ENCODE data around the gene WDTC1.
A peak's percentile ranks its signal among the peaks of the same experiment; 100 is the strongest.
"Not testable (repeated sequence)": the region's sequence is repeated elsewhere in the genome, so short reads cannot be mapped to it uniquely, and the experiment has no call there.

WDTC1 gene, protein sequence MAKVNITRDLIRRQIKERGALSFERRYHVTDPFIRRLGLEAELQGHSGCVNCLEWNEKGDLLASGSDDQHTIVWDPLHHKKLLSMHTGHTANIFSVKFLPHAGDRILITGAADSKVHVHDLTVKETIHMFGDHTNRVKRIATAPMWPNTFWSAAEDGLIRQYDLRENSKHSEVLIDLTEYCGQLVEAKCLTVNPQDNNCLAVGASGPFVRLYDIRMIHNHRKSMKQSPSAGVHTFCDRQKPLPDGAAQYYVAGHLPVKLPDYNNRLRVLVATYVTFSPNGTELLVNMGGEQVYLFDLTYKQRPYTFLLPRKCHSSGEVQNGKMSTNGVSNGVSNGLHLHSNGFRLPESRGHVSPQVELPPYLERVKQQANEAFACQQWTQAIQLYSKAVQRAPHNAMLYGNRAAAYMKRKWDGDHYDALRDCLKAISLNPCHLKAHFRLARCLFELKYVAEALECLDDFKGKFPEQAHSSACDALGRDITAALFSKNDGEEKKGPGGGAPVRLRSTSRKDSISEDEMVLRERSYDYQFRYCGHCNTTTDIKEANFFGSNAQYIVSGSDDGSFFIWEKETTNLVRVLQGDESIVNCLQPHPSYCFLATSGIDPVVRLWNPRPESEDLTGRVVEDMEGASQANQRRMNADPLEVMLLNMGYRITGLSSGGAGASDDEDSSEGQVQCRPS

DNA sequence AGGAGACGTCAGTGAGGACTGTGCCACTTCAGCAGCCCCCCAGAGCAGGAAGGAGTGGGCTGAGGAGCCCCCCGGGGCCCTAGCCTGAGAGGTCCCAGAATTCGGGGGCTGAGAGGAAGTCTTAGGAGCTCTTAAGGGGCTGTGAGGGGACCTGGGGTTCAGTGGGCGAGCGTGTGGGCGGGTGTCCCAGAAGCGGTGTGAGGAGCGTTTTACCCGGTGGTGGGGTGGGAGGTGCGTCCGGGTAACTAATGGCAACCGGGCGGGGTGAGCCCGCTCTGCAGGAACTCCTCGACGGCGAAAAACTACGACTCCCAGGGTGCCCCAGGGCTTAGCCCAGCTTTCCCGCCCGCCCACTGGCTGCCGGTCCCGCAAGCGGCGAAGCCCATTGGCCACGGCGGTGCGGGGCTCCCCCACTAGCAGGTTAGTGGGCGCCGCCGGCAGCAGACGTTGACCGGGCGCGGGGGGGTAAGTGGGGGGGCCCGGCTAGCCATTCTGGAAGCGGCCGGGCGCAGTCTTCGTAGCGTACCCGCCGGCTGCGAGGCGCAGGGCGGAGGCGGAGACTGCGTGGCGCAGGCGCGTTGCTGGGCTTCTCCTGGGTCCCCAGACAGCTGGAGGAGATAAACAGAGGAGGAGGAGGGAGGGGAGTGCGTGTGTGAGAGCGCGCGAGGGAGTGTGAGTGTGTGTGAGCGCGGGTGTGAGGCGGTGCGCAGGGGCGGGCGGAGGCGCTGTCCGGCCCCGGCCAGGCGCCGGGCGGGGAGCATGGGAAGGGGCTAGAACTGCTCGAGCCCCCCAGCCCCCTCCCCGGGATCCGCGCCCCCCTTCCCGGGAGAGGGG, at the start of gene WDTC1:
Gene WDTC1, plus strand, starts transcription at position 584 of the 834 bp plus-strand sequence. CDS start 26,423 bp downstream, outside the sequence.
- H3K4me1 ChIP-seq (ENCODE audit: control insufficient read depth, insufficient read depth, low read length): peaks cover 9% of the 10 kb centered on the region
- H3K9me3 ChIP-seq (ENCODE audit: control insufficient read depth, insufficient read depth, low read length): no peaks in the 10 kb centered on the region
- no peaks in the 10 kb centered on the region for H3K36me3 ChIP-seq (ENCODE audit: control insufficient read depth, insufficient read depth, low read length)
- H3K9ac ChIP-seq (ENCODE audit: low read depth, low read length): no peak within 1 kb of the TSS
- peak within 1 kb of the TSS; percentile 78 for H3K4me3 ChIP-seq (ENCODE audit: low read depth, low read length)
- no peaks in the 10 kb centered on the region for H3K27me3 ChIP-seq (ENCODE audit: control insufficient read depth, insufficient read depth, low read length)
- H3K27ac ChIP-seq (ENCODE audit: low read depth, low read length): peak within 1 kb of the TSS; percentile 72

DNA sequence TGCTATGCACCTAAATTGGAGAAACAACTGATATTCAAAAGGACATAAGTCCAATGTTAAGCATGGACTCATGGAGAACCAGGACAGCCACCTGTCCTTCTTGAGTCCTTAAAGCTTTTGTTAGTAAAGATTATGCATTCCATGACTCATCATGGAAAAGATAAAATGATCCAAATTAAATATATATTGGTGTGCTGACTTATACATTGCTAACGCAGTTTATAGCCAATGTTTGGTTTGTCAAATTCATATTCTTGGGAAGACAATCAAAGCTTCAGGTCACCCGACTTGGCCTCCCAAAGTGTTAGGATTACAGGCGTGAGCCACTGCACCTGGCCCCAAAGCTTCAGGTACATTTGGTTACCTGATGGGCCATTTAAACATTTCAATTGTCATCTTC, 49.8 kb upstream of the WDTC1 start:
- H3K4me3 ChIP-seq (ENCODE audit: low read depth, low read length); H3K27me3 ChIP-seq (ENCODE audit: control insufficient read depth, insufficient read depth, low read length); H3K9ac ChIP-seq (ENCODE audit: low read depth, low read length); H3K4me1 ChIP-seq (ENCODE audit: control insufficient read depth, insufficient read depth, low read length); H3K36me3 ChIP-seq (ENCODE audit: control insufficient read depth, insufficient read depth, low read length); H3K27ac ChIP-seq (ENCODE audit: low read depth, low read length): not testable (repeated sequence)
- H3K9me3 ChIP-seq (ENCODE audit: control insufficient read depth, insufficient read depth, low read length): peaks cover 17% of the 10 kb centered on the region

DNA sequence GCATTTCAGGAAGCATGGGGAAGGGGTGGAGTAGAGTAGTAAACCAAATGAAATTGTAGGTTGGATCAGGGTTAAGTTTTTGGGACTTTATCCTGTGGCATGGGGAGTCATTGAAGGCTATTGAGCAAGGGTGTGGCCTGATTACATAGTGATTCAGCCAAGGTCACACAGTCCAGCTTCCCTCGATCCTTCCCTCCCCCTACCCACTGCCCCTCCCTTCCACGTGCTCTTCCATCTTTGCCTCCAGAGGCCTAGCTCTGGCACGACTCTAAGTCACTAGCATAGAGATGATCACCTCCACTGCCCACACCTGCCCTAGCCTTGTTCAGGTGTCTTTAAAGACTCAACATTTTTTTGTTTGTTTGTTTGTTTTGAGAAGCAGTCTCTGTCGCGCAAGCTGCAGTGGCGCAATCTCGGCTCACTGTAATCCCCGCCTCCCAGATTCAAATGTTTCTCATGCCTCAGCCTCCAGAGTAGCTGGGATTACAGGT, 42.3 kb upstream of the WDTC1 start:
- H3K9ac ChIP-seq (ENCODE audit: low read depth, low read length): no peak overlapping the region
- H3K9me3 ChIP-seq (ENCODE audit: control insufficient read depth, insufficient read depth, low read length): no peaks in the 10 kb centered on the region
- H3K27ac ChIP-seq (ENCODE audit: low read depth, low read length): no peak overlapping the region
- no peaks in the 10 kb centered on the region for H3K27me3 ChIP-seq (ENCODE audit: control insufficient read depth, insufficient read depth, low read length)
- no peaks in the 10 kb centered on the region for H3K36me3 ChIP-seq (ENCODE audit: control insufficient read depth, insufficient read depth, low read length)
- H3K4me1 ChIP-seq (ENCODE audit: control insufficient read depth, insufficient read depth, low read length): no peaks in the 10 kb centered on the region
- no peak overlapping the region for H3K4me3 ChIP-seq (ENCODE audit: low read depth, low read length)

DNA sequence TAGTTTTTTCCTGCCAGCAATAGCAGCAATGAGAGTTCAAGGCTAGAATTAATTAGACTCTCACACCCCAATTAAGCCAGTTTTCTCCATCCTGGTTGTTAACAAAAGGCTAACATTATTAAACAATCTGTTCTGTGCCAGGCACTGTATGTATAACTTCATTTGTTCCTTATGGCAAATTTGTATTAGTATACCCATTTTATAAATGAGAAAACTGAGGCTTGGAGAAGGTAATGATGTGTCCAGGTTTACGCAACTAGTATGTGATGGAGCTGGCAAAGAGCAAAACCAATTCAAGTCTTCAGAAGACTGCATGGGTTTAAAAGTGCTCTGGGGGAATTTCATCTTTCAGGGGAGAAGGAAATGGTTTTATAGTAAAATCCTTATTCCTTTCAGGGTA, 41.2 kb upstream of the WDTC1 start:
- Histone ChIP-seq H3K27me3 (ENCODE audit: control insufficient read depth, insufficient read depth, low read length) (no peaks in the 10 kb centered on the region; the same call in 1 of the 2 replicates), H3K9ac (ENCODE audit: low read depth, low read length) (no peak overlapping the region), H3K27ac (ENCODE audit: low read depth, low read length) (no peak overlapping the region), H3K36me3 (ENCODE audit: control insufficient read depth, insufficient read depth, low read length) (no peaks in the 10 kb centered on the region), H3K9me3 (ENCODE audit: control insufficient read depth, insufficient read depth, low read length) (no peaks in the 10 kb centered on the region), H3K4me1 (ENCODE audit: control insufficient read depth, insufficient read depth, low read length) (no peaks in the 10 kb centered on the region), H3K4me3 (ENCODE audit: low read depth, low read length) (no peak overlapping the region)

DNA sequence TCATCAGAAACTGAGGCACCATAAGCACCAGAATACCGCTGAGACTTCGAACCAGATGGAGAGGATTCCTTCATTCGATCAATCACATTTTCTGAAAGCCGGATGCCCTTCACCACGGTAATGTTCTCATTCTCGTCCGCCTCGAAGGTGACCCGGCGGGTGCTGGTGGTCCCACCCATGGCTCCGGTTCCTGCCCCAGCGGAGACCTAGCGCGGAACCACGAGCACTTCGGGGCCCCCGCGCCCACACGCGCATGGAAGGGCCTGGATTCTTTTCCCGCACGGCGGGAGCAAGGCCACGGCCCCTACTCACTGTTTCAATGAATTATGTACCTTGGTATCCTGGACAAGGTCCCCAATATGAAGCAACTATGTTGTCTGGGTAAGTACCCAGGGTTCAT, 33.1 kb upstream of the WDTC1 start:
- no peak overlapping the region for H3K4me3 ChIP-seq (ENCODE audit: low read depth, low read length)
- no peak overlapping the region for H3K9ac ChIP-seq (ENCODE audit: low read depth, low read length)
- no peak overlapping the region for H3K27ac ChIP-seq (ENCODE audit: low read depth, low read length)
- no peaks in the 10 kb centered on the region for H3K36me3 ChIP-seq (ENCODE audit: control insufficient read depth, insufficient read depth, low read length)
- H3K4me1 ChIP-seq (ENCODE audit: control insufficient read depth, insufficient read depth, low read length): no peaks in the 10 kb centered on the region
- H3K9me3 ChIP-seq (ENCODE audit: control insufficient read depth, insufficient read depth, low read length): no peaks in the 10 kb centered on the region
- H3K27me3 ChIP-seq (ENCODE audit: control insufficient read depth, insufficient read depth, low read length): no peaks in the 10 kb centered on the region; the same call in 1 of the 2 replicates

DNA sequence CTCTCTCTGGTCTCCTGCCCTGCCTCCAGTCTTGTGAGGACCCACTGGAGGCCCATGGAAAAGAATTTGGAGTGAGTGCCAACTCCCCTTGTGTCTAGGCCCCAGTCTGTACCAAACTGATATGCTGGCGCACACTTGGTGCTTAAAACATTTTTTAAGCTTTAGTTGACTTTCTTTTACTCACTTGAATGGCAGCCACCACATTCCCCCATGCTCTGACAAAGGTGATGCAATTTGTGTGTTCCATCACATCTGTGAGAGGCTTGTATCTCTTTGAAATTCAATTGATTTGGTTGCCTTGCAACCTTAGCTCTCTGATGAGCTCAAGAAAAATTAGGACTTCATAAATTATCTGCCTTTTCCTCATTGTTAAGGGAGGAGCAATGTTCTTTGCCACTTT, 30.5 kb upstream of the WDTC1 start:
- Histone ChIP-seq H3K4me1 (ENCODE audit: control insufficient read depth, insufficient read depth, low read length) (no peaks in the 10 kb centered on the region), H3K4me3 (ENCODE audit: low read depth, low read length) (no peak overlapping the region), H3K36me3 (ENCODE audit: control insufficient read depth, insufficient read depth, low read length) (no peaks in the 10 kb centered on the region), H3K27ac (ENCODE audit: low read depth, low read length) (no peak overlapping the region), H3K27me3 (ENCODE audit: control insufficient read depth, insufficient read depth, low read length) (no peaks in the 10 kb centered on the region), H3K9me3 (ENCODE audit: control insufficient read depth, insufficient read depth, low read length) (no peaks in the 10 kb centered on the region), H3K9ac (ENCODE audit: low read depth, low read length) (no peak overlapping the region)

DNA sequence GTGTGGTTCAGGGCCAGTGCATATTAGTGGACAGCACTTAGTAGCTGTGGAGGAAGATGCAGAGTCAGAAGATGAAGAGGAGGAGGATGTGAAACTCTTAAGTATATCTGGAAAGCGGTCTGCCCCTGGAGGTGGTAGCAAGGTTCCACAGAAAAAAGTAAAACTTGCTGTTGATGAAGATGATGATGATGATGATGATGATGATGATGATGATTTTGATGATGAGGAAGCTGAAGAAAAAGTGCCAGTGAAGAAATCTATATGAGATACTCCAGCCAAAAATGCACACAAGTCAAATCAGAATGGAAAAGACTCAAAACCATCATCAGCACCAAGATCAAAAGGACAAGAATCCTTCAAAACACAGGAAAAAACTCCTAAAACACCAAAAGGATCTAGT, 27.2 kb upstream of the WDTC1 start:
- not testable (repeated sequence) for H3K9ac ChIP-seq (ENCODE audit: low read depth, low read length); H3K36me3 ChIP-seq (ENCODE audit: control insufficient read depth, insufficient read depth, low read length); H3K27ac ChIP-seq (ENCODE audit: low read depth, low read length); H3K27me3 ChIP-seq (ENCODE audit: control insufficient read depth, insufficient read depth, low read length); H3K4me1 ChIP-seq (ENCODE audit: control insufficient read depth, insufficient read depth, low read length); H3K4me3 ChIP-seq (ENCODE audit: low read depth, low read length); H3K9me3 ChIP-seq (ENCODE audit: control insufficient read depth, insufficient read depth, low read length)

DNA sequence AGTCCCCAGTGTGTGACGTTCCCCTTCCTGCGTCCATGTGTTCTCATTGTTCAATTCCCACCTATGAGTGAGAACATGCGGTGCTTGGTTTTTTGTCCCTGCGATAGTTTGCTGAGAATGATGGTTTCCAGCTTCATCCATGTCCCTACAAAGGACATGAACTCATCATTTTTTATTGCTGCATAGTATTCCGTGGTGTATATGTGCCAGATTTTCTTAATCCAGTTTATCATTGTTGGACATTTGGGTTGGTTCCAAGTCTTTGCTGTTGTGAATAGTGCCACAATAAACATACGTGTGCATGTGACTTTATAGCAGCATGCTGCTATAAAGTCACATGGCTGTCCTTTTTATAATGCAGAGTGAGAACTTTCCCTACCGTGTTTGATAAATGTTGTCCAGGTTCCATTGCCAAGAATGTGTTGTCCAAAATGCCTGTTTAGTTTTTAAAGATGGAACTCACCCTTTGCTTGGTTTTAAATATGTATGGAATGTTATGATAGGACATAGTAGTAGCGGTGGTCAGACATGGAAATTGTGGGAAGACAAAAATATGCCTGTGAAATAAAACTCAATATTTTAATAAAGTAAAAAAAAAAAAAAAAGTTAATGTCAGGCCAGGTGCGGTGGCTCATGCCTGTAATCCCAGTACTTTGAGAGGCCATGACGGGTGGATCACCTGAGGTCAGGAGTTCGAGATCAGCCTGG, 26.1 kb upstream of the WDTC1 start:
- H3K27me3 ChIP-seq (ENCODE audit: control insufficient read depth, insufficient read depth, low read length); H3K9ac ChIP-seq (ENCODE audit: low read depth, low read length); H3K4me1 ChIP-seq (ENCODE audit: control insufficient read depth, insufficient read depth, low read length); H3K27ac ChIP-seq (ENCODE audit: low read depth, low read length); H3K36me3 ChIP-seq (ENCODE audit: control insufficient read depth, insufficient read depth, low read length); H3K4me3 ChIP-seq (ENCODE audit: low read depth, low read length); H3K9me3 ChIP-seq (ENCODE audit: control insufficient read depth, insufficient read depth, low read length): not testable (repeated sequence)

DNA sequence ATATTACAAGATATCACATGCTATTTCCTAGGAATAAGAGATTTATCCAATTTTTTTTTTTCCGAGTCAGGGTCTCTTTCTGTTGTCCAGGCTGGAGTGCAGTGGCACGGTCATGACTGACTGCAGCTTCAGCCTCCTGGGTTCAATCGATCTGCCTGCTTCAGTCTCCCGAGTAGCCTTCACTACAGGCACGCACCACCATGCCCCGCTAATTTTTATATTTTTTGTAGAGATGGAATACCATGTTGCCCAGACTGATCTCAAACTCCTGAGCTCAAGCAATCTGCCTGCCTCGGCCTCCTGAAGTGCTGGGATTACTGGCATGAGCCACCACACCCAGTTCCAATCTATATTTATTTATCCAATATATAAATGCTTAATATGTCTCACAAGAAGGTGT, 18.0 kb upstream of the WDTC1 start:
- H3K4me1 ChIP-seq (ENCODE audit: control insufficient read depth, insufficient read depth, low read length): no peaks in the 10 kb centered on the region
- H3K27ac ChIP-seq (ENCODE audit: low read depth, low read length): no peak overlapping the region
- no peak overlapping the region for H3K4me3 ChIP-seq (ENCODE audit: low read depth, low read length)
- H3K27me3 ChIP-seq (ENCODE audit: control insufficient read depth, insufficient read depth, low read length): no peaks in the 10 kb centered on the region
- no peak overlapping the region for H3K9ac ChIP-seq (ENCODE audit: low read depth, low read length)
- no peaks in the 10 kb centered on the region for H3K36me3 ChIP-seq (ENCODE audit: control insufficient read depth, insufficient read depth, low read length)
- H3K9me3 ChIP-seq (ENCODE audit: control insufficient read depth, insufficient read depth, low read length): no peaks in the 10 kb centered on the region

DNA sequence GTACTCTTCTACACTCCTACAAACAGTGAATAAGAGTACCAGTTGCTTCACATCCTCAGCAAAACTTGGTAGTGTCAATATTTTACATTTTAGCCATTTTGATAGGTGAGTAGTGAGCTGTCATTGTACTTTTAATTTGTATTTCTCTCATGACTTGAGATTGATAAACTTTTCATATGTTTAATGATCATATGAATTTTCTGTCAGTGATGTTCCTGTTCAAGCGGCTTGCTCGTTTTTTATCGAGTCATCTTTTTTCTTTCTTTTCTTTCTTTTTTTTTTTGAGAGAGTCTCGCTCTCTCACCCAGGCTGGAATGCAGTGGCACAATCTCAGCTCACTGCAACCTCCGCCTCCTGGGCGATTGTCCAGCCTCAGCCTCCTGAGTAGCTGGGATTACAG, 17.0 kb upstream of the WDTC1 start:
- Histone ChIP-seq H3K9me3 (ENCODE audit: control insufficient read depth, insufficient read depth, low read length) (no peaks in the 10 kb centered on the region), H3K9ac (ENCODE audit: low read depth, low read length) (no peak overlapping the region), H3K27ac (ENCODE audit: low read depth, low read length) (no peak overlapping the region), H3K36me3 (ENCODE audit: control insufficient read depth, insufficient read depth, low read length) (no peaks in the 10 kb centered on the region), H3K4me1 (ENCODE audit: control insufficient read depth, insufficient read depth, low read length) (no peaks in the 10 kb centered on the region), H3K4me3 (ENCODE audit: low read depth, low read length) (no peak overlapping the region), H3K27me3 (ENCODE audit: control insufficient read depth, insufficient read depth, low read length) (no peaks in the 10 kb centered on the region)
